Loucy (cell line): ENCODE measurements around the gene CIB4.

ENCODE experiments used
- H2AFZ ChIP-seq: fragments of 200-600 bp; sonication (generic); 2 replicates; pipeline ENCODE4 v1.6.0; 2016; ENCODE audit warnings: antibody characterized with exemption, mild to moderate bottlenecking, low read length, moderate library complexity
- H3F3A ChIP-seq: fragments of 200-600 bp; 2 replicates; pipeline ENCODE4 v1.6.0; 2016; ENCODE audit warnings: antibody characterized with exemption, low read depth, mild to moderate bottlenecking
- H3K27me3 ChIP-seq: fragments of 200-600 bp; sonication (generic); 2 replicates; pipeline ENCODE4 v1.6.1; 2014; ENCODE audit warnings: low read length, mild to moderate bottlenecking; ENCODE audit not compliant: insufficient read depth, poor library complexity, severe bottlenecking
- H3K36me3 ChIP-seq: fragments of 200-600 bp; sonication (generic); 2 replicates; pipeline ENCODE4 v1.6.1; 2016; ENCODE audit warnings: low read length; ENCODE audit not compliant: insufficient read depth
- H3K4me1 ChIP-seq: fragments of 200-600 bp; sonication (generic); 2 replicates; pipeline ENCODE4 v1.5.1; 2014; ENCODE audit warnings: low read length, mild to moderate bottlenecking; ENCODE audit not compliant: insufficient read depth, poor library complexity, severe bottlenecking
- H3K4me2 ChIP-seq: fragments of 200-600 bp; sonication (generic); 2 replicates; pipeline ENCODE4 v1.6.0; 2014; ENCODE audit warnings: antibody characterized with exemption, low read length, low read depth, mild to moderate bottlenecking; ENCODE audit not compliant: poor library complexity, severe bottlenecking
- H3K4me3 ChIP-seq: fragments of 200-600 bp; sonication (generic); 2 replicates; pipeline ENCODE4 v1.5.1; 2014; ENCODE audit warnings: low read length, mild to moderate bottlenecking, mixed read lengths; ENCODE audit not compliant: poor library complexity, severe bottlenecking
- H3K79me2 ChIP-seq: fragments of 200-600 bp; sonication (generic); 2 replicates; pipeline ENCODE4 v1.6.1; 2014; ENCODE audit warnings: low read length; ENCODE audit not compliant: insufficient read depth
- H3K9ac ChIP-seq: fragments of 200-600 bp; sonication (generic); 2 replicates; pipeline ENCODE4 v1.6.0; 2014; ENCODE audit warnings: mild to moderate bottlenecking, low read depth, low read length, moderate library complexity; ENCODE audit not compliant: poor library complexity, severe bottlenecking
- H3K9me2 ChIP-seq: fragments of 200-600 bp; sonication (generic); replicated peaks from 2 replicates; pipeline ENCODE4 v1.6.1; 2016; ENCODE audit warnings: low read depth, low read length, mixed read lengths
- H3K9me3 ChIP-seq: fragments of 200-600 bp; sonication (generic); 2 replicates; pipeline ENCODE4 v1.6.1; 2014; ENCODE audit warnings: mild to moderate bottlenecking, antibody characterized with exemption, low read length, low read depth; ENCODE audit not compliant: insufficient read depth
- H4K20me1 ChIP-seq: fragments of 200-600 bp; sonication (generic); 2 replicates; pipeline ENCODE4 v1.6.0; 2014; ENCODE audit warnings: antibody characterized with exemption, low read length, mild to moderate bottlenecking; ENCODE audit not compliant: insufficient read depth, poor library complexity, severe bottlenecking
- EZH2phosphoT487 ChIP-seq: fragments of 200-600 bp; IDR thresholded peaks from 2 replicates; pipeline ENCODE4 v1.6.1; 2018; ENCODE audit warnings: antibody characterized with exemption, mild to moderate bottlenecking, moderate library complexity, borderline replicate concordance
- TF ChIP-seq, protein P1 (sequence below): fragments of 200-600 bp; sonication (generic); conservative IDR thresholded peaks from 2 replicates; pipeline ENCODE4 v1.5.1; 2014; ENCODE audit warnings: mild to moderate bottlenecking, antibody characterized with exemption, low read length

Gene CIB4

DNA sequence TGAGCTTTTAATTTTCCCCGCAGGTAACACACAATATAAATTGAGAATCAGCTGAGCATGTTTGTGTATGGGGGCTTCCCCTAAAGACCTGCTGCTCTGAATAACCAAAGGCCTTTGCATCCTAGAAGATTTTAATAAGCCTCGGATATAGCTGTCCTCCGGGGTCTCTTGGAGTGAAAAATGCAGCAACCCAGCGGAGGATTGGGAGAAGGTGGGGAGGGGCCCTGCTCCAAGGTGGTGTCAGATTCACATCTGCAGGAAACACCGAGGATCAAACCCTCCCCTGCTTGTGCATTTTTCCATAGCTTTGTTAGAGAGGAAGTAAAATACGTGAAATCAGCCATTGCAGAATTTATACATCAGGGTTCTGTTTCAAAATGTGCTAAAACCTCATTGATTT is 100.2 kb downstream of the CIB4 start:
- H3K27me3 ChIP-seq, result no peaks in the 10 kb centered on the region
- no peaks in the 10 kb centered on the region for H3K9me3 ChIP-seq
- no peak overlapping the region for H3K4me3 ChIP-seq
- H2AFZ ChIP-seq, result no peak overlapping the region
- H3K4me2 ChIP-seq, result no peak overlapping the region
- no peaks in the 10 kb centered on the region for H3F3A ChIP-seq
- no peaks in the 10 kb centered on the region for H3K79me2 ChIP-seq
- H3K9me2 ChIP-seq, result no peaks in the 10 kb centered on the region
- no peak overlapping the region for H3K9ac ChIP-seq
- H3K36me3 ChIP-seq, result no peaks in the 10 kb centered on the region
- no peaks in the 10 kb centered on the region for H4K20me1 ChIP-seq
- TF ChIP-seq EZH2phosphoT487, result no peak
- TF ChIP-seq, protein P1, sequence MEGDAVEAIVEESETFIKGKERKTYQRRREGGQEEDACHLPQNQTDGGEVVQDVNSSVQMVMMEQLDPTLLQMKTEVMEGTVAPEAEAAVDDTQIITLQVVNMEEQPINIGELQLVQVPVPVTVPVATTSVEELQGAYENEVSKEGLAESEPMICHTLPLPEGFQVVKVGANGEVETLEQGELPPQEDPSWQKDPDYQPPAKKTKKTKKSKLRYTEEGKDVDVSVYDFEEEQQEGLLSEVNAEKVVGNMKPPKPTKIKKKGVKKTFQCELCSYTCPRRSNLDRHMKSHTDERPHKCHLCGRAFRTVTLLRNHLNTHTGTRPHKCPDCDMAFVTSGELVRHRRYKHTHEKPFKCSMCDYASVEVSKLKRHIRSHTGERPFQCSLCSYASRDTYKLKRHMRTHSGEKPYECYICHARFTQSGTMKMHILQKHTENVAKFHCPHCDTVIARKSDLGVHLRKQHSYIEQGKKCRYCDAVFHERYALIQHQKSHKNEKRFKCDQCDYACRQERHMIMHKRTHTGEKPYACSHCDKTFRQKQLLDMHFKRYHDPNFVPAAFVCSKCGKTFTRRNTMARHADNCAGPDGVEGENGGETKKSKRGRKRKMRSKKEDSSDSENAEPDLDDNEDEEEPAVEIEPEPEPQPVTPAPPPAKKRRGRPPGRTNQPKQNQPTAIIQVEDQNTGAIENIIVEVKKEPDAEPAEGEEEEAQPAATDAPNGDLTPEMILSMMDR, result no peak
- no peaks in the 10 kb centered on the region for H3K4me1 ChIP-seq

DNA sequence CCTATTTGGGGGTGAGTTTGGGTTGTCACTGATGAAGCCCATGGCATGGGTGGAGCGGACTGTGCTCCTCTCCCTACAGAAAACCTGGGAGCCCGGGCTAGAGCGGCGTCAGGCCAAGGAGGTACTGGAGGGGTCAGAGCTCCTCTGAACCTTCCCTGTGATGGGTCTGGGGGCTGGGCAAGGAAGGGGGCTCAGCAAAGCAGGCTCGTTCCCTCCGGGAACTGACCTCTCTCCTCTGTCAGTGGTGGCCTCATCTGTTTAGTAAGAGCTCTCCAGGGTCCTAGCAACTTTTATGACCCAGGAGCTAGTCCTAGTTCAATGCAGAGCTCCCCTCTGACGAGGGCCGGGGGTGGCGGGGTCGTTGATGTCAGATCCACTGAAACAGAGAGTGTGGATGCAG is 100.9 kb downstream of the CIB4 start:
- Histone ChIP-seq H3K79me2 (no peaks in the 10 kb centered on the region), H3K4me3 (no peak overlapping the region), H3K9me2 (no peaks in the 10 kb centered on the region), H3K4me1 (no peaks in the 10 kb centered on the region), H3K9ac (no peak overlapping the region), H3K9me3 (no peaks in the 10 kb centered on the region), H4K20me1 (no peaks in the 10 kb centered on the region), H3K4me2 (no peak overlapping the region), H3F3A (no peaks in the 10 kb centered on the region), H2AFZ (no peak overlapping the region), H3K36me3 (no peaks in the 10 kb centered on the region), H3K27me3 (no peaks in the 10 kb centered on the region)
- no peak for TF ChIP-seq EZH2phosphoT487
- TF ChIP-seq, protein P1, result no peak

- H3K9me2 ChIP-seq, result no peaks in the 10 kb centered on the region
- no peaks in the 10 kb centered on the region for H3K4me1 ChIP-seq
- H3K79me2 ChIP-seq, result no peaks in the 10 kb centered on the region
- no peaks in the 10 kb centered on the region for H3F3A ChIP-seq
- H3K4me3 ChIP-seq, result no peak overlapping the region
- H3K36me3 ChIP-seq, result no peaks in the 10 kb centered on the region
- H4K20me1 ChIP-seq, result no peaks in the 10 kb centered on the region
- H3K9me3 ChIP-seq, result no peaks in the 10 kb centered on the region
- TF ChIP-seq, protein P1, result no peak
- TF ChIP-seq EZH2phosphoT487, result no peak
- no peak overlapping the region for H3K9ac ChIP-seq
- no peak overlapping the region for H2AFZ ChIP-seq
- no peaks in the 10 kb centered on the region for H3K27me3 ChIP-seq
- no peak overlapping the region for H3K4me2 ChIP-seq
Measured at GRCh38 chr2:26537826-26538475, 103.2 kb downstream of the CIB4 start.
